ENCODE data around the gene OAS1.

GRCh38 chr12:112861284-112861683 is 45.5 kb upstream of the OAS1 start:
- TF ChIP-seq RAD21 (IDR thresholded peaks at IDR 0.05; ENCODE audit: low read depth) (no peak), TAF1 (IDR thresholded peaks at IDR 0.05; ENCODE audit: low read depth) (no peak), CEBPB (IDR thresholded peaks at IDR 0.05) (no peak), EGR1 (IDR thresholded peaks at IDR 0.05) (no peak), TEAD4 (IDR thresholded peaks at IDR 0.05) (no peak), EP300 (IDR thresholded peaks at IDR 0.05; ENCODE audit: borderline replicate concordance) (no peak), REST (IDR thresholded peaks at IDR 0.05; ENCODE audit: low read depth) (no peak), NFIC (IDR thresholded peaks at IDR 0.05) (no peak), CREB1 (IDR thresholded peaks at IDR 0.05; ENCODE audit: low read depth) (no peak), TCF12 (IDR thresholded peaks at IDR 0.05; ENCODE audit: low read depth) (no peak), FOXM1 (IDR thresholded peaks at IDR 0.05; ENCODE audit: borderline replicate concordance, low read depth) (no peak), YY1 (IDR thresholded peaks at IDR 0.05; ENCODE audit: low read depth) (no peak)
- TF ChIP-seq, protein P1, sequence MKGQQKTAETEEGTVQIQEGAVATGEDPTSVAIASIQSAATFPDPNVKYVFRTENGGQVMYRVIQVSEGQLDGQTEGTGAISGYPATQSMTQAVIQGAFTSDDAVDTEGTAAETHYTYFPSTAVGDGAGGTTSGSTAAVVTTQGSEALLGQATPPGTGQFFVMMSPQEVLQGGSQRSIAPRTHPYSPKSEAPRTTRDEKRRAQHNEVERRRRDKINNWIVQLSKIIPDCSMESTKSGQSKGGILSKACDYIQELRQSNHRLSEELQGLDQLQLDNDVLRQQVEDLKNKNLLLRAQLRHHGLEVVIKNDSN (IDR thresholded peaks at IDR 0.05) = no peak

Data from Ishikawa (cell line).